Measurements from ENCODE around the gene PPA2.

- TF ChIP-seq CTCF (IDR thresholded peaks at IDR 0.05; ENCODE audit: low read depth, low read length) (no peak), EZH2phosphoT487 (IDR thresholded peaks at IDR 0.05; ENCODE audit: low read depth) (no peak)
Observed at GRCh38 chr4:105352826-105353225, 121.0 kb downstream of the PPA2 start.

All from OCI-LY3 (cell line).